Bronchial epithelial cell (primary cell): ENCODE measurements around the gene AP3S2. TPM values are rescaled to one million over a fixed set of nuclear protein-coding genes. Genes with fewer than 3 reads are reported as not detected.

Experiments used
- DNase-seq: peaks from one replicate; pipeline ENCODE4 v3.0.0-alpha.2; 2010; ENCODE audit warnings: low read depth
- FAIRE-seq: peaks from 2 replicates; lab custom pipeline; 2011; peaks lifted over from hg19 to GRCh38; lab: Jason Lieb, UNC
- H3K27me3 ChIP-seq: 2 replicates; pipeline ENCODE4 v1.5.1; 2011; ENCODE audit warnings: low read length; ENCODE audit not compliant: control insufficient read depth, insufficient read depth
- H3K36me3 ChIP-seq: 2 replicates; pipeline ENCODE4 v1.5.1; 2011; ENCODE audit warnings: low read length; ENCODE audit not compliant: control insufficient read depth, insufficient read depth
- H3K4me3 ChIP-seq: 2 replicates; pipeline ENCODE4 v1.5.1; 2011; ENCODE audit warnings: mild to moderate bottlenecking, low read depth, low read length, control low read depth
- total RNA-seq: library from RNA; depleted of rRNA; stranded (reverse); fragments of >200 nt; gene quantifications from 2 replicates; pipeline ENCODE4 v1.2.1, GENCODE V29; 2014
- TF ChIP-seq, protein P1 (sequence below): IDR thresholded peaks from 2 replicates; pipeline ENCODE4 v1.5.1; 2011; ENCODE audit warnings: mild to moderate bottlenecking, moderate library complexity, low read length, control low read depth, inconsistent platforms; ENCODE audit not compliant: insufficient read depth, severe bottlenecking

Gene AP3S2
- total RNA-seq, 1 donor from 2014 or later: 51.3 TPM

- FAIRE-seq: no peak
- Histone ChIP-seq H3K36me3 (no peaks in the 10 kb centered on the region), H3K27me3 (no peaks in the 10 kb centered on the region), H3K4me3 (no peak overlapping the region)
- DNase-seq: no peak
- TF ChIP-seq, protein P1, sequence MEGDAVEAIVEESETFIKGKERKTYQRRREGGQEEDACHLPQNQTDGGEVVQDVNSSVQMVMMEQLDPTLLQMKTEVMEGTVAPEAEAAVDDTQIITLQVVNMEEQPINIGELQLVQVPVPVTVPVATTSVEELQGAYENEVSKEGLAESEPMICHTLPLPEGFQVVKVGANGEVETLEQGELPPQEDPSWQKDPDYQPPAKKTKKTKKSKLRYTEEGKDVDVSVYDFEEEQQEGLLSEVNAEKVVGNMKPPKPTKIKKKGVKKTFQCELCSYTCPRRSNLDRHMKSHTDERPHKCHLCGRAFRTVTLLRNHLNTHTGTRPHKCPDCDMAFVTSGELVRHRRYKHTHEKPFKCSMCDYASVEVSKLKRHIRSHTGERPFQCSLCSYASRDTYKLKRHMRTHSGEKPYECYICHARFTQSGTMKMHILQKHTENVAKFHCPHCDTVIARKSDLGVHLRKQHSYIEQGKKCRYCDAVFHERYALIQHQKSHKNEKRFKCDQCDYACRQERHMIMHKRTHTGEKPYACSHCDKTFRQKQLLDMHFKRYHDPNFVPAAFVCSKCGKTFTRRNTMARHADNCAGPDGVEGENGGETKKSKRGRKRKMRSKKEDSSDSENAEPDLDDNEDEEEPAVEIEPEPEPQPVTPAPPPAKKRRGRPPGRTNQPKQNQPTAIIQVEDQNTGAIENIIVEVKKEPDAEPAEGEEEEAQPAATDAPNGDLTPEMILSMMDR: no peak
Observed at GRCh38 chr15:89797678-89798201, 96.1 kb downstream of the AP3S2 start.

DNA sequence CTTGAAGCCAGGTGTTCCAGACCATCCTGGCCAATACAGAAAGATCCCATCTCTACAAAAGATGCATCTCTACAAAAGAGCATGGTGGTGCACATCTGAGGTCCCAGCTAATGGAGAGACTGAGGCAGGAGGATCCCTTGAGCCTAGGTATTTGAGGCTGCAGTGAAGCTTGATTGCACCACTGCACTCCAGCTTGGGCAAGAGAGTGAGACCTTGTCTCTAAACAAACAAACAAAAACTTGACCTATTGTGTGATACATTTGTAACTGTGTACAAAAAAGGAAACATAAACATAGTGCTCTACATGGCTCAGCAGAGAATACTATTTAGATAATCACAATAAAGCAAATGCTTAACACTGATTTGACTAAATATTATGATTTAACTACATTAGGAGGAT, 97.8 kb downstream of the AP3S2 start:
- FAIRE-seq (no peak), DNase-seq (no peak)
- H3K36me3 ChIP-seq: no peaks in the 10 kb centered on the region
- no peaks in the 10 kb centered on the region for H3K27me3 ChIP-seq
- H3K4me3 ChIP-seq: no peak overlapping the region
- TF ChIP-seq, protein P1: no peak

GRCh38 chr15:89794627-89795241, 99.1 kb downstream of the AP3S2 start:
- no peak overlapping the region for H3K4me3 ChIP-seq
- TF ChIP-seq, protein P1: no peak
- no peaks in the 10 kb centered on the region for H3K36me3 ChIP-seq
- FAIRE-seq: no peak
- H3K27me3 ChIP-seq: no peaks in the 10 kb centered on the region
- DNase-seq: peak; percentile 62

DNA sequence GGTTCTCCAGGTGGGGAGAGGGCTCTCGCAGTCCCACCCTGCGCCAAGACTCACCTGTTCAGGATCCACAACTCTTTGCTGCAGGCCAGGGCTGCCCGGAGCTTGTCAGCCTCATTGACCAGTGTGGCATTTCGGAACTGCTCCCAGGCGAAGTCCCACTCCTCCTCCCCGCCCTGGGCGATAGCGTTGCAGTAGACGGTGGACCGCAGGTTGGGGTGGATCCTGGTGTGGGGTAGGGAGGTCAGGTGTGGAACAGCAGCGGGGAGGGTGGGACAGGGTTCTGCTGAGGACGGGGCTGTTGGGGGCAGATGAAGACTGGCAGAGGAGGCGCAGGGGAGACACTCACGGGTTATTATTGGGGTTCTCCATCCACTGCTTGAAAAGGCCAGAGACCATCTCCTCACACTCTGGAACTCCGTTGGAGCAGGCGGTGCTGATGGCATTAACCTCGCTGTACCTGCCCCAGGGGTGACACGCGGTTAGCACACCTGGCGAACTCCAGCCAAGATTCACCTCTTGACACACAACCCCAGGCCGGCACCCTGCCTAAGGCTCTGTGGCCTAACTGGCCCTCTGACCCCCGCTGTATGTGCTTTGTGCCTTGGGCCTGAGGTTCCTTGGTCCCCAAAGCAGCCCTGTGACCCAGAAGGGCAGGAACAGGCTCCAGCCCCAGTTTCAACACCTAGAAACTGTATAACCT, 101.5 kb downstream of the AP3S2 start:
- no peak overlapping the region for H3K4me3 ChIP-seq
- no peak for FAIRE-seq
- no peak for DNase-seq
- TF ChIP-seq, protein P1: no peak
- H3K36me3 ChIP-seq: no peaks in the 10 kb centered on the region
- no peaks in the 10 kb centered on the region for H3K27me3 ChIP-seq

DNA sequence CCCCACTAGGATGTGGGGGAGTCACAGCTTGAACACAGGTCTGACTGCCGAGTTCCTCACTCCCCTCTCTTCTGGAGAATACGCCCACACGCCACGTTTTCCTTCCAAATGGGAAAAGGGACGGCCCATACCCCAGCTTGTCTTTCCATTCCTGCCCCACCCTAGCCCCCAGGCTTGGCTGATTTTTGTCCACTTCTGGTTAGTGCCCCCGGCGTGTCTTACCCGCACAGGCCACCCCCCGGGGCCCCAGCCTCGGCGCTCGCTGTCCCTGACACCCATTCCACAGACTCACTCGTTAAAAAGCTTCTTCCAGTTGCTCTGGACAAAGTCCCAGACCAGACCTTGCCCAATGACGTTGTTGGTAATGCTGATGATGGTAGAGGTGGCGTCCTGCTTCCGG, 103.1 kb downstream of the AP3S2 start:
- no peak for DNase-seq
- TF ChIP-seq, protein P1: no peak
- FAIRE-seq: no peak
- Histone ChIP-seq H3K27me3 (no peaks in the 10 kb centered on the region), H3K4me3 (no peak overlapping the region), H3K36me3 (no peaks in the 10 kb centered on the region)
